IPS-18c (cell line): ENCODE measurements around the gene ZNF74.
"Not testable (repeated sequence)": the region's sequence is repeated elsewhere in the genome, so short reads cannot be mapped to it uniquely, and the experiment has no call there.

Source experiments
- H3K4me3 ChIP-seq: 2 replicates; pipeline ENCODE4 v1.7.0; 2013; ENCODE audit warnings: low read depth, mild to moderate bottlenecking, low read length, moderate library complexity; ENCODE audit not compliant: insufficient read depth
- H3K9me3 ChIP-seq: one replicate; pipeline ENCODE4 v1.6.1; 2013; ENCODE audit warnings: mild to moderate bottlenecking, low read length, moderate library complexity; ENCODE audit not compliant: control insufficient read depth, insufficient read depth

The ZNF74 gene

DNA sequence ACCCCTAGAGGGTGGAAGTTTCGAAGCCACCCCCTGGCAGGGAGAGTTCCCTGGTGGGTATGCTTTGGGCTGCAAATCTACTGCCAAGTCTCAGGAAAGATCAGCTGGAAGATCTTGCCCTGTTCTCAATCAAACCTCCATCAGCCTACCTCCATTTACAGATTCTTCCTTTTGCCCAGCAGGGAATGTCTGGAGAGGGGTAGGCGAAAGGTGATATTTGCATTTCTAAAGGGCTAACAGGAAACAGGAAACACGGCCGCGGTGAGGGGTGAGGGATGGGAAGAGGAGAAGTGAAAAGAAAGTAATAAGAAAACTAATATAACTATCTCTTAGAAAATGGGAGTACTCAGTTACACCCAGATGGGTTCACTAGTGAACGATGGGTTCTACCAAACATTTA lies 22.3 kb upstream of the ZNF74 start:
- not testable (repeated sequence) for H3K9me3 ChIP-seq, H3K4me3 ChIP-seq

DNA sequence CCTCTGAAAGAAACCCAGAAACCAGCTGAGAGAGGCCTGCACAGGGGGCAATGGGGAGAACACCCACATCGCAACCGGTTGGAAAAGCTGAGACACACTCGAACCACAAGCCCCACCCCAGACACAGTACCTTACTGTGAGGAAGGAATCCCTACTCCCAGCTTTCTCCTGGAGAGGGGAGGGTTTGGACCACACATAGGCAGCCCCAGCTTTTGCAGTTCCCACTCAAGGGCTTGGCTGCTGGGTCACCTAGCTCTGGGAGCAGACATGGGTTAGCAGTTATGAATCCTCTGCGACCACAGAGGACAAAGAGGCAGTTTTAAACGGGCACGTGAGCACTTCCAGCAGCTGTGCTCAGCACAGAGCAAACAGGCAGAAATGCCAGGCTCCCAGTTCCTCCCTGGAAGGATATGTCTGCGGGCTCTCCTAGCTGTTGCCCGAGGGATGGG lies 21.5 kb upstream of the ZNF74 start:
- not testable (repeated sequence) for H3K9me3 ChIP-seq, H3K4me3 ChIP-seq

DNA sequence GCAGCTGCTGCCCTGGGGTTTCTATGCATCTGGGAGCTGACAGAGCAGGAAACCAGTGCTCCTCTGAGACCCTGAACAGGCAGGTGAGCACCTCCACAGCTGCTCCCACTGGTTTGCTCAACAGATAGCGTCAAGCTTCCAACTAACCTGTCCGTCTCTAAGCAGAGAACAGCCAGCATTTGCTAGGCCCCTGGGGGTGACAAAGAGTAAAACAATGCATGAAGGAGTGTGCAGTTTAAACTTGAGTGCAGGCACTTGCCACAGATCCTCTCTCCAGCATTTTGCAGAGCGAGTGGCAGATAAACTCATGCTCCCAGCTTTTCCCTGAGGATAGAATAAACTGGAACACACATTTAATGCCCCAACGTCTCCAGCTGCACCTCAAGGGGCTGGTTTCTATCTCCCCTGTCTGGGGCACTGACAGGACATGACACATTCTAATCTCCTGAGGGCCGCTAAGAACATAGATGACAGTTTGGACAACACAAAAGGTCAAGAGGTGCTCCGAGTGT lies 20.7 kb upstream of the ZNF74 start:
- not testable (repeated sequence) for H3K9me3 ChIP-seq, H3K4me3 ChIP-seq

DNA sequence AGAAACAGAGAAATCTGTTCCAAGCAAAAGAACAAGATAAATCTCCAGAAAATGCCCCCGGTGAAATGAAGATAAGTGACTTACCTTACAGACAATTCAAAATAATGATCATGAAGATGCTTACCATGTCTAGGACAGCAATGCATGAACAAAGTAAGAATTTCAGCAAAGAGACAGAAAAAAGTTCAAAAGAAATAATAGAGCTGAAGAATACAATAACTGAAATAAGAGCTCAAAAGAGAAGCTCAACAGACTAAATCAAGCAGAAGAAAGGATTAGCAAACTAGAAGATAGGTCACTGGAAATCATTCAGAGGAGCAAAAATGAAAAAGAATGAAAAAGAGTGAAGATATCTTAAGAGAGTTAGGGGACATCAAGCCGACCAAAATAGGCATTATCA lies 19.8 kb upstream of the ZNF74 start:
- H3K4me3 ChIP-seq, H3K9me3 ChIP-seq: not testable (repeated sequence)

DNA sequence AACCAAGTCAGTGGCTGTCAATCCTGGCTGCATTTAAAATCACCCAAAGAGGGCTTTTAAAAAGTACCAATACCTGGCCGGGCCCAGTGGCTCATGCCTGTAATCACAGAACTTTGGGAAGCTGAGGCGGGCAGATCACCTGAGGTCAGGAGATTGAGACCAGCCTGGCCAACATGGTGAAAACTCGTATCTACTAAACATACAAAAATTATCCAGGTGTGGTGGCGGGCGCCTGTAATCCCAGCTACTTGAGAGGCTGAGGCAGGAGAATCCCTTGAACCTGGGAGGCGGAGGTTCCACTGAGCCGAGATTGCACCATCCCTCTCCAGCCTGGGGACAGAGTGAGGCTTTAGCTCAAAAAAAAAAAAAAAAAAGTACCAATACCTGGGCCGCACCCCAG lies 17.7 kb upstream of the ZNF74 start:
- H3K9me3 ChIP-seq, H3K4me3 ChIP-seq: not testable (repeated sequence)

DNA sequence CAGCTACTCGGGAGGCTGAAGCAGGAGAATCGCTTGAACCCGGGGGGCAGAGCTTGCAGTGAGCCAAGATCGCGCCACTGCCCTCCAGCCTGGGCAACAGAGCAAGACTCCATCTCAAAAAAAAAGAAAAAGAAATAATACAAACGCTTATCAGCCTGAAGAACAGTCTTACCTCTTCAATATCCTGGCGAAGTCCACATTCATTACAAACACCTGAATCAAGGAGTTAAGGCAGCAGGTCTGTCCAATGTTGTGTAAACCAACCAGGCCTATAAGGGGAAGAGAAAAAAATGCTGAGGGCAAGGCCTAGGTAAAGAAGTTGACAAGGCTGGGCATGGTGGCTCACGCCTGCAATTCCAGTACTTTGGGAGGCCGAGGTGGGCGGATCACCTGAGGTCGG lies 17.0 kb upstream of the ZNF74 start:
- H3K4me3 ChIP-seq, H3K9me3 ChIP-seq: not testable (repeated sequence)

DNA sequence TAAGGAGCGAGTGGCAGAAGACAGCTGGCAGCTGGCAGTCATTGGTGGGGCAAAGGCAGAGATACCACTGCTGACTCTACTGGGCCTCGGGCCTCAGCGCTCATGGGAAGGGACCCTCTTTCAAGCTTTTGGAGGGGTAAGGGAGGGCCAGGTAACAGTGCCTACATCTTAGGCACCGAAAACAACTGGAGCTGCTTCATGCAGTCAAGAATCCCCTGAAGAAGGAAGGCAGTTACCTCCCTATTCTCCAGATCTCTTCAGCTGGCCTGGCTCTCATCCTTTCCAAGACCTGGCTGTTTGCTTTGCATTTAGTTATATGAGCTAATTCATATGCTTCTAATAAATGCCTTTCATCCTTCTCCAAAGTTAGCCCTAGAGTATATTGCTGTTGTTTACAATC lies 15.8 kb upstream of the ZNF74 start:
- Histone ChIP-seq H3K4me3 (no peak overlapping the region), H3K9me3 (no peaks in the 10 kb centered on the region)

DNA sequence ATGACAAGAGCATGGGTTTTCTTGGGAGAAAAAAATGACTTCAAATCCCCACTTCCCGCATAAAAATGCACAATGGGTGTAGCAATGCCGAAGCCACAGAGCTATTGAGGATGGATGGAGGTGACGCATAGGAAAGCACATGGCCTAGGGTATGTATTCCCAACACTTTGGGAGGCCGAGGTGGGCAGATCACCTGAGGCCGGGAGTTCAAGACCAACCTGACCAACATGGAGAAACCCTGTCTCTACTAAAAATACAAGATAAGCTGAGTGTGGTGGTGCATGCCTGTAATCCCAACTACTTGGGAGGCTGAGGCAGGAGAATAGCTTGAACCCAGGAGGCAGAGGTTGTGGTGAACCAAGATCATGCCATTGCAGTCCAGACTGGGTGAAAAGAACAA lies 15.3 kb upstream of the ZNF74 start:
- H3K4me3 ChIP-seq, H3K9me3 ChIP-seq: not testable (repeated sequence)

DNA sequence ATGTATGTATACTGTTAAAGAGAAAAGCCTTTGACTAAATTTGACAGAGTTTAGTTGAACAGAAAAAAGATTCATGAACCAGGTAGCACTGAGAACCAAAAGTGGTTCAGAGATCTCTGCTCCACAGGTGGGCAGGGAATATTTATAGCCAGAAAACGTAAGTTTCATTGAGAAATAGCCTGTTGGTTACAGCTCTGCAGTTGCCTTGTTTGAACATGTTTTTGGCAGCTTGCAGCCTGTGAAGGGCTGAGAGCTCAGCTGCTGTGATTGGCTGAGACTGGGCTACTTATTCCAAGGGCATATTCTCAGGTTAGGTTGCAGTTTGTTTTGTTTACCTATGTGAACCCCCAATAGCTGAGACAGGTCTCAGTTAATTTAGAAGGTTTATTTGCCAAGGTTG lies 13.5 kb upstream of the ZNF74 start:
- Histone ChIP-seq H3K9me3 (no peaks in the 10 kb centered on the region), H3K4me3 (no peak overlapping the region)

DNA sequence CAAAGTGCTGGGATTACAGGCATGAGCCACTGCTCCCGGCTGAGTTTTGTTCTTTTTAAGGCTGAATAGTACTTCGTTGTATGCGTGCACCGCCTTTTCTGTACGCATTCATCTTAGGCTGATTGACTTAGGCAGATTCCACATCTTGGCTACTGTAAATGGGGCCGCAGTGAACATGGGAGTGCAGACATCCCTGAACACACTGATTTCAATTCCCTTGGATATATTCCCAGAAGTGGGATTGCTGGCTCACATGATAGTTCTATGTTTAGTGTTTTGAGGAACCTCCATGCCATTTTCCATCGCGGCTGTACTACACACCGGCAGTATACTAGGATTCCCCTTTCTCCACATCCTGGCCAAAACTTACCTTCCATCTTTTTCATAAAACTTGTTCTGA lies 10.4 kb upstream of the ZNF74 start:
- Histone ChIP-seq H3K9me3 (no peaks in the 10 kb centered on the region), H3K4me3 (no peak overlapping the region)

DNA sequence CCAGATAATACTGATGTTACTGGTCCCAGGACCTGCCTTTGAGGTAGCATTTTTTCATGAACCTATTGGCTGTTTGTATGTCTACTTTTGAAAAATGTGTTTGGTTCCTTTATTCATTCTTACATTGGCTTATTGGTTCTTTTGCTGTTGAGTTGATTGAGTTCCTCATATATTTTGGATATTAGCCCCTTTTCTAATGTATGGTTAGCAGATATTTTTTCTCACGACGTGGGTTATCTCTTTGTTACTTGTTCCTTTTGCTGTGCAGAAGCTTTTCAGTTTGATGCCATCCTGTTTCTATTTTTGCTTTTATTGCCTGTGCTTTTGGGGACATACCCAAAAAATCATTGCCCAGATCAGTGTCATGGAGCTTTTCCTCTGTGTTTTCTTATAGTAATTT lies 9.8 kb upstream of the ZNF74 start:
- Histone ChIP-seq H3K9me3 (no peaks in the 10 kb centered on the region), H3K4me3 (no peak overlapping the region)

DNA sequence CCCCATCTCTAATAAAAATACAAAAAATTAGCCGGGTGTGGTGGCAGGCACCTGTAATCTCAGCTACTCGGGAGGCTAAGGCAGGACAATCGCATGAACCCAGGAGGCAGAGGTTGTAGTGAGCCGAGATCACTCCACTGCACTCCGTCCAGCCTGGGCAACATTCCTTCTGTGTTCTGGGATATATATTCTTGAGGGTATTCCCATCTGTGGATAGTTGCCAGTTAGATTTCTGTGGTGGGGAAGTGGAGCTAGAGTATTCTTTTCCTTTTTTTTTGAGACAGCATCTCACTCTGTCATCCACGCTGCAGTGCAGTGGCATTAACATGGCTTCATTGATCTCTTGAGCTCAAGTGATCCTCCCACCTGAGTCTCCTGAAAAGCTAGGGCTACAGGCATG lies 9.1 kb upstream of the ZNF74 start:
- H3K4me3 ChIP-seq: no peak overlapping the region
- no peaks in the 10 kb centered on the region for H3K9me3 ChIP-seq

DNA sequence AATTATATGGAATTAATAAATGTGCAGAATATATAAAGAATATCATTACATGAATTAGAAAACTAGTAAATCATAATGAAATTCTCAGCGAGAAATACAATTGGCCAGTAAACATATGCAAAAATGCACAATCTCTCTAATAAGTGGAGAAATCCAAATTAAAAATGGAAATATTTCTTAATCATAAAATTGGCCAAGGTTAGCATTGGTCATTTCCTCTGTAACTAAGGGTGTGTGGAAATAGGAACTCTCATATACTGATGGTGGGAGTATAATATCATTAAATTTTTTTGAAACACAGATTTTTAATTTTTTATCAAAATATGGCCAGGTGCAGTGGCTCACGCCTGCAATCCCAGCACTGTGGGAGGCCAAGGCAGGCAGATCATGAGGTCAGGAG lies 7.6 kb upstream of the ZNF74 start:
- H3K4me3 ChIP-seq: no peak overlapping the region
- no peaks in the 10 kb centered on the region for H3K9me3 ChIP-seq

DNA sequence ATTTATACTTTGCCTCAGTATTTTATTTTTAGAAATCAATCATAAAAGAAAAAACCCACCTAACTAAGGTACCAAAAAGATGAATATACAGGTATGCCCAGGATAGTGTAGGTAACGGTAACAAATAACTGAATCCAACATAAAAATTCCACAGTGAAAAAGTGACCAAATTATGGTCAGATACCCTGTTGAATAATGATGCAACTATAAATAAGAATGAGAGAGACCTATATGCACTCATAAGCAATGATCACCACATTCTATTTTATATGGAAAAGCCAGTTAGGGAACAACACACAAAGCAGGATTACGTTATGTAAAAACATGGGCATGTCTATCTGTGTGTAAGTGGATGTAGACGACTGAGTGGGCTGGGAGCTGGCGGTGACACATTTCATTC lies 7.0 kb upstream of the ZNF74 start:
- no peak overlapping the region for H3K4me3 ChIP-seq
- no peaks in the 10 kb centered on the region for H3K9me3 ChIP-seq

DNA sequence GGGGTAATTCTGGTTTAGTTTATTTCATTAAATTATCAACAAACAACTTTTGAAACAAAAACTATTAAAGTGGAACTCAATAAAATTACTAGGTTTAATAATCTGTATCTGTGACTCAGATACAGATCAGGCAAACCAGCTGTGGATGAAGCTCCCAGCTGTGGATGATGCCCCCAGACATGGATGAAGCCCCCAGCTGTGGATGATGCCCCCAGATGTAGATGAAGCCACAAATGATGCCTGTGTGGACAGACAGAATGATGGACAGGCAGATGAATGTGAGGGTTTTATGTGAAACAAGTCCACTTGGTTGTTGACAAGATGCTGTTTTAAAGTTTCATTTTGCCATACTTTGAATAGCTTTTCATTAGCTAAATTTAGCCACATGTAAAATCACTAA lies 5.8 kb upstream of the ZNF74 start:
- Histone ChIP-seq H3K9me3 (no peaks in the 10 kb centered on the region), H3K4me3 (no peak overlapping the region)

DNA sequence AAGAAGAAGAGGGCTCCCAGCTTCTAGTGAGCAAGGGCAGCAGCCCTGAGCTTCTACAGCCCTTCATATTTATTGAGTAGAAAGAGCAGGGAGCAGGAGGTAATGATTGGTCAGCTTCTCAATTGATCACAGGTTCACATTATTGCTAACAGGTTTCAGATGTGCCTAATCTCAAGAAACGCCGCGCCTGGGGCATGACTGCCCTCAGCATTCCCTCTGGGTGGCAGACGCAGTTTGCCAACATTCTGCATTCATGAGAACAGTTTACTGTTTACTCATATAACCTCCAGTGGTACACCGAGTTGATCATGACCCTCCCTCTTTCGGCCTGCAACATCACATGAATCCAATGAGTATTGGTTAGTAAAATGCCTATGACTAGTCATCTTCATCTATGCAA lies 4.7 kb upstream of the ZNF74 start:
- Histone ChIP-seq H3K9me3 (no peaks in the 10 kb centered on the region), H3K4me3 (no peak overlapping the region)

DNA sequence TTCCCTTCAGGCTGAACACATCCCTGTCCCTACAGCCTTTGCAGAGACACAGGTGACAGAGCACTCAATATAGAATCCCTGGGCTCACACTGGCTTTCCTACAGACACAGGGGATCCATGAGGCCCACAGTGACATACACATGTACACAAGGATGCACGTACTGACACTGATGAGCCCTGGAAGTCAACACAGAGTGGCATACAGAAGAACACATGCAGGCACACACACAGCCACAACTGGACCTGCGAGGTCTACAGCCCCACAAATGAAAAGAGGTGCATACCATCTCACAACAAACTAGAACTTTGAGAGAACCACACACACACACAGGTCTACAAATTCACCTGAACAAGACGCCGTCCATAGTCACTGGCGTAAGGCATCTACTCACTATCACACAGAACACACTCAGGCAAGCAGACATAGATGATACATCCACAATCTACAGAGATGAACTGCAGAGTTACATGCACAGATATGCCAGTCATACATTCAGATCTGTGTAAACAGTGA lies 3.5 kb upstream of the ZNF74 start:
- H3K4me3 ChIP-seq: no peak overlapping the region
- no peaks in the 10 kb centered on the region for H3K9me3 ChIP-seq

DNA sequence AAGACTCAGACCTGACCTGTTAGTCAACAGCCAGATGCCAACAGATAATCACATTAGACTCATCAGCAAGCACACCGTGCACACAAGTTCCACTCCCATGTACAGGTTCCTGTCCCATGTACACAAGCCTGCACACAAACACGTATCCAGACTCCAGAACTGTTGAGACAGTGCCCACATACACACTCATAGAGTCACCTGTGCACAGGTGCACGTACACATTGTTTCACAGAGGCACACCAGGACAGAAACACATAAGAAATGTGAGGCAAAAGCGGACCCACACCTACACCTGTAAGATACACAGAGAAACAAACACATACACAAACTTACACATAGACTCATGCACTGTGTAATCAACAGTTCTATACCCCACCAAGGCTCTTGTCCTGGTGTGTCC lies 2.7 kb upstream of the ZNF74 start:
- H3K9me3 ChIP-seq: no peaks in the 10 kb centered on the region
- no peak overlapping the region for H3K4me3 ChIP-seq

DNA sequence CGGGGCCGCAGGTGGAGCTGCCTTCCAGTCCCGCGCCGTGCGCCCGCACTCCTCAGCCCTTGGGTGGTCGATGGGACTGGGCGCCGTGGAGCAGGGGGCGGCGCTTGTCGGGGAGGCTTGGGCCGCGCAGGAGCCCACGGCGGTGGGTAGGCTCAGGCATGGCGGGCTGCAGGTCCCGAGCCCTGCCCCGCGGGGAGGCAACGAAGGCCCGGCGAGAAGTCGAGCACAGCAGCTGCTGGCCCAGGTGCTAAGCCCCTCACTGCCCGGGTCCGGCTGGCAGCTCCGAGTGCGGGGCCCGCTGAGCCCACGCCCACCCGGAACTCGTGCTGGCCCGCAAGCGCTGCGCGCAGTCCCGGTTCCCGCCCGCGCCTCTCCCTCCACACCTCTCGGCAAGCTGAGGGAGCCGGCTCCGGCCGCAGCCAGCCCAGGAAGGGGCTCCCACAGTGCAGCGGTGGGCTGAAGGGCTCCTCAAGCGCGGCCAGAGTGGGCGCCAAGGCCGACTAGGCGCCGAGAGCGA lies 1.5 kb upstream of the ZNF74 start:
- not testable (repeated sequence) for H3K4me3 ChIP-seq, H3K9me3 ChIP-seq
